IMR-90 (cell line): ENCODE measurements around the gene NT5M. TPM values are rescaled to one million over a fixed set of nuclear protein-coding genes. Genes with fewer than 3 reads are reported as not detected.

Source experiments
- ATAC-seq: fragments of 200-7000 bp; cut with Tn5 transposase; 2 replicates; pipeline ENCODE4 v1.9.1; 2020; ENCODE audit warnings: low read depth, mild to moderate bottlenecking, moderate library complexity
- BruUV-seq: library from RNA; stranded (reverse); fragments of 400-500 nt; replicated peaks from 2 replicates; lab custom pipeline; 2021; lab: Mats Ljungman, UMichigan
- CTCF ChIA-PET: fragments of 300-600 bp; formaldehyde crosslinking; extraction: SDS; loops from one replicate; lab custom pipeline; 2021; ENCODE audit warnings: antibody characterized with exemption; lab: Yijun Ruan, JAX
- POLR2A ChIA-PET: fragments of 300-600 bp; sonication (Branson Sonifier 250); formaldehyde crosslinking; loops from one replicate; lab custom pipeline; 2022; ENCODE audit warnings: antibody characterized with exemption; ENCODE audit not compliant: unreplicated experiment; lab: Charles Lee
- DNase-seq: peaks from one replicate; pipeline ENCODE4 v3.0.0; 2013
- H2AFZ ChIP-seq: replicated peaks from 2 replicates; pipeline ENCODE3; 2013; ENCODE audit warnings: low read length, mild to moderate bottlenecking; ENCODE audit not compliant: poor library complexity
- H2AK5ac ChIP-seq: 2 replicates; pipeline ENCODE4 v1.6.1; 2013; ENCODE audit warnings: low read depth, low read length, inconsistent platforms
- H2AK9ac ChIP-seq: replicated peaks from 2 replicates; pipeline ENCODE3; 2013; ENCODE audit warnings: mild to moderate bottlenecking, low read depth, low read length, moderate library complexity; ENCODE audit not compliant: poor library complexity
- H2BK120ac ChIP-seq: 2 replicates; pipeline ENCODE4 v1.6.1; 2013; ENCODE audit warnings: low read depth, low read length, inconsistent platforms
- H2BK15ac ChIP-seq: 3 replicates; pipeline ENCODE4 v1.6.1; 2013; ENCODE audit warnings: low read depth, low read length, inconsistent platforms
- H2BK20ac ChIP-seq: 2 replicates; pipeline ENCODE4 v1.6.1; 2013; ENCODE audit warnings: low read depth, mild to moderate bottlenecking, inconsistent platforms, low read length, moderate library complexity
- H2BK5ac ChIP-seq: 2 replicates; pipeline ENCODE4 v1.6.1; 2013; ENCODE audit warnings: mild to moderate bottlenecking, low read depth, low read length, inconsistent platforms; ENCODE audit not compliant: poor library complexity, severe bottlenecking
- H3K14ac ChIP-seq: replicated peaks from 2 replicates; pipeline ENCODE4 v1.6.1; 2013; ENCODE audit warnings: low read depth, low read length, inconsistent platforms
- H3K18ac ChIP-seq: 2 replicates; pipeline ENCODE4 v1.6.1; 2013; ENCODE audit warnings: low read depth, low read length, control low read depth
- H3K23ac ChIP-seq: 2 replicates; pipeline ENCODE4 v1.6.1; 2013; ENCODE audit warnings: low read depth, low read length, inconsistent platforms
- H3K27ac ChIP-seq: 2 replicates; pipeline ENCODE4 v1.5.1; 2013; ENCODE audit warnings: mild to moderate bottlenecking, control low read depth, low read length; ENCODE audit not compliant: insufficient read depth
- H3K27me3 ChIP-seq: 2 replicates; pipeline ENCODE4 v1.6.1; 2013; ENCODE audit warnings: low read length; ENCODE audit not compliant: control insufficient read depth, insufficient read depth
- H3K36me3 ChIP-seq: 2 replicates; pipeline ENCODE4 v1.6.1; 2013; ENCODE audit warnings: low read length, mixed read lengths; ENCODE audit not compliant: control insufficient read depth, insufficient read depth
- H3K4ac ChIP-seq: 2 replicates; pipeline ENCODE4 v1.6.1; 2013; ENCODE audit warnings: low read depth, low read length, inconsistent platforms
- H3K4me1 ChIP-seq: 2 replicates; pipeline ENCODE4 v1.6.1; 2013; ENCODE audit warnings: low read length, mixed read lengths; ENCODE audit not compliant: control insufficient read depth, insufficient read depth
- H3K4me2 ChIP-seq: 2 replicates; pipeline ENCODE4 v1.6.1; 2013; ENCODE audit warnings: low read depth, mild to moderate bottlenecking, control low read depth, low read length, moderate library complexity
- H3K4me3 ChIP-seq: 2 replicates; pipeline ENCODE4 v1.5.1; 2013; ENCODE audit warnings: low read depth, mild to moderate bottlenecking, control low read depth, low read length, moderate library complexity; ENCODE audit not compliant: insufficient read depth
- H3K56ac ChIP-seq: 2 replicates; pipeline ENCODE4 v1.6.1; 2013; ENCODE audit warnings: low read length, inconsistent platforms; ENCODE audit not compliant: insufficient read depth; ENCODE audit errors: extremely low read depth
- H3K79me1 ChIP-seq, 2 experiments: 2 replicates each; pipeline ENCODE4 v1.6.1; 2013; ENCODE audit warnings: low read length in 2 of 2, inconsistent platforms in 1 of 2, low read depth in 1 of 2
- H3K9ac ChIP-seq: 2 replicates; pipeline ENCODE4 v1.6.1; 2013; ENCODE audit warnings: low read depth, low read length, control low read depth
- H3K9me1 ChIP-seq: 2 replicates; pipeline ENCODE4 v1.6.1; 2013; ENCODE audit warnings: low read length, inconsistent platforms; ENCODE audit not compliant: insufficient read depth
- H3K9me3 ChIP-seq: 2 replicates; pipeline ENCODE4 v1.6.1; 2013; ENCODE audit warnings: low read length; ENCODE audit not compliant: control insufficient read depth, insufficient read depth
- H4K20me1 ChIP-seq: 2 replicates; pipeline ENCODE4 v1.6.1; 2013; ENCODE audit warnings: low read length, inconsistent platforms; ENCODE audit not compliant: insufficient read depth
- H4K5ac ChIP-seq: 2 replicates; pipeline ENCODE4 v1.6.1; 2013; ENCODE audit warnings: mild to moderate bottlenecking, low read depth, low read length, control low read depth
- H4K8ac ChIP-seq, 2 experiments: 2 replicates each; pipeline ENCODE4 v1.6.1; 2013; ENCODE audit warnings: low read depth in 2 of 2, low read length in 2 of 2, control low read depth in 1 of 2, inconsistent platforms in 1 of 2
- H4K91ac ChIP-seq: 2 replicates; pipeline ENCODE4 v1.6.1; 2013; ENCODE audit warnings: low read depth, low read length, inconsistent platforms; ENCODE audit not compliant: insufficient read depth
- BHLHE40 ChIP-seq: fragments of 150-350 bp; IDR thresholded peaks from 2 replicates; pipeline ENCODE4 v1.6.1; 2016; ENCODE audit warnings: mild to moderate bottlenecking, low read depth, low read length
- CEBPB ChIP-seq: IDR thresholded peaks from 2 replicates; pipeline ENCODE4 v1.6.1; 2012; ENCODE audit warnings: low read depth, low read length, improper control_type of control experiment
- FOS ChIP-seq: fragments of 150-350 bp; IDR thresholded peaks from 2 replicates; pipeline ENCODE4 v1.6.1; 2016; ENCODE audit warnings: low read depth, low read length
- MAFK ChIP-seq: IDR thresholded peaks from 2 replicates; pipeline ENCODE4 v1.6.1; 2012; ENCODE audit warnings: low read depth, low read length, improper control_type of control experiment
- MAZ ChIP-seq: IDR thresholded peaks from 2 replicates; pipeline ENCODE4 v1.6.1; 2012; ENCODE audit warnings: low read depth, mild to moderate bottlenecking, low read length, improper control_type of control experiment, moderate library complexity, borderline replicate concordance
- MXI1 ChIP-seq: IDR thresholded peaks from 2 replicates; pipeline ENCODE4 v1.6.1; 2012; ENCODE audit warnings: low read depth, mild to moderate bottlenecking, low read length, moderate library complexity, borderline replicate concordance
- NFE2L2 ChIP-seq: fragments of 150-350 bp; IDR thresholded peaks from 2 replicates; pipeline ENCODE4 v1.6.1; 2016; ENCODE audit warnings: low read depth, mild to moderate bottlenecking, low read length
- POLR2A ChIP-seq: IDR thresholded peaks from 2 replicates; pipeline ENCODE4 v1.6.1; 2012; ENCODE audit warnings: mild to moderate bottlenecking, low read depth, low read length
- RCOR1 ChIP-seq: IDR thresholded peaks from 2 replicates; pipeline ENCODE4 v1.6.1; 2012; ENCODE audit warnings: mild to moderate bottlenecking, low read length, improper control_type of control experiment; ENCODE audit not compliant: insufficient replicate concordance
- RFX5 ChIP-seq: IDR thresholded peaks from 2 replicates; pipeline ENCODE4 v1.8.0; 2012; ENCODE audit warnings: low read depth, mild to moderate bottlenecking, low read length, moderate library complexity
- SMC3 ChIP-seq: fragments of 150-350 bp; IDR thresholded peaks from 2 replicates; pipeline ENCODE4 v1.6.1; 2016; ENCODE audit warnings: low read depth, mild to moderate bottlenecking, antibody characterized with exemption, low read length, moderate library complexity
- WGBS, 2 experiments: methylation state at CpG; one replicate each; pipeline versions ENCODE4 v1.1.5 to v1.1.7; 2013; ENCODE audit warnings: missing lambda C conversion rate in 2 of 2; ENCODE audit not compliant: insufficient read length in 1 of 2; ENCODE audit errors: extremely low coverage in 2 of 2; 5-methylcytosine and 5-hydroxymethylcytosine counted together
- dilution Hi-C: fragments of 300-500 bp; cut with HindIII; formaldehyde crosslinking; loops from one replicate; pipeline ENCODE4 v1.14.3; 2018; ENCODE audit warnings: low sequenced_read_pairs; ENCODE audit not compliant: unreplicated experiment
- in situ Hi-C: fragments of 300-500 bp; cut with MboI; formaldehyde crosslinking; loops from 3 replicates; pipeline ENCODE4 v1.14.3; 2019; ENCODE audit warnings: low sequenced_read_pairs, inconsistent platforms, mixed read lengths
- intact Hi-C: fragments of 100-400 bp; cut with micrococcal nuclease; formaldehyde crosslinking; loops from 2 replicates; pipeline ENCODE4 v1.10.0; 2022
- polyA plus RNA-seq, 3 experiments: library from polyadenylated mRNA; depleted of rRNA; stranded (reverse); fragments of >200 nt; gene quantifications; 2 replicates each; pipeline ENCODE4 v1.2.3, GENCODE V29; 2012; ENCODE audit warnings: low replicate concordance in 1 of 3
- total RNA-seq: library from RNA; depleted of rRNA; stranded (reverse); fragments of >200 nt; gene quantifications from 2 replicates; pipeline ENCODE4 v1.2.3, GENCODE V29; 2012
- TF ChIP-seq, protein P1 (sequence below): fragments of 150-350 bp; IDR thresholded peaks from 2 replicates; pipeline ENCODE4 v1.6.1; 2017; ENCODE audit warnings: mild to moderate bottlenecking, antibody characterized with exemption, low read length, low read depth
- TF ChIP-seq, protein P2 (sequence below): conservative IDR thresholded peaks from 2 replicates; pipeline ENCODE4 v1.5.1; 2012; ENCODE audit warnings: mild to moderate bottlenecking, low read depth, low read length, improper control_type of control experiment
- TF ChIP-seq, protein P3 (sequence below): fragments of 150-350 bp; IDR thresholded peaks from 2 replicates; pipeline ENCODE4 v1.6.1; 2016; ENCODE audit warnings: low read depth, mild to moderate bottlenecking, low read length, moderate library complexity, borderline replicate concordance

The NT5M gene
- total and polyA plus RNA-seq, 2 of the 4 experiments (the other 2 are of a cell fraction): 0.18 to 0.32 TPM

DNA sequence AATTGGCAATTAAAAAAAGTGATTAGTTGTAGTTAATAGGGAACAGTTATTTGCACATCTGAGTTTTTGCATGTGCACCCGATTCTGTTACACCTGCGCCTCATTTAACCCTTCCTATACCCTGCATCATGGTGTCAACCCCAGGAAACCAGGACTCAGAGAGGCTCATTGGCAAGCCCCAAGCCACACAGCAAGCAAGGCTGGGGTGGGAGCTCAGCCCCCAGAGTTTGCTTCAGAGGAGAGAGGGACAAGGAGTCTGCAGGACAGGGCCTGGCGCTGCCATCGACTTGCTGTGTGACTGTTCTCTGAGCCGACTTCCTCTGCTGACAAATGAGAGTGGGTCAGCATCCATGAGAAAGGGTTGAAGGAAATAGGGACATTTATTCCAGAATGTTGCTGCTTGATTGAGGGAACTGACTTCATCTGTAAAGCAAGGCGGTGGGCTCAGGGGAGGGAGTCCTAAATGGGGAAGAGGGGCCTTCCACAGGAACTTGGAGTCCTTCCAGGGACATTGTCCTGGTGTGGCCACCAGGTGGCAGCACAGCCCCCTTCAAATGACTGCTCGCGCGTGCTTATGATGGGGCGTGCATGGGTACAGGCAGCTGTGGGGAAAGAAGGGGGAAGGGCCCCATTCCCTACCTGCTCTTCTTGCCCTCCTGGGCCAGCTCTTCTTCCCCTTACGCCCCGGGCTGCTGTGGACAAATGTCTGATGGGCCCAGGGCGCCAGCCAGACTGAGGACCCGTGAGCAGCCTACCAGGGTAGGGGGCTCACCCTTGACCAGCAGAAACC is 51.6 kb downstream of the NT5M start:
- peak overlapping the region; percentile 81 for H2AFZ ChIP-seq
- no peak overlapping the region for H2AK9ac ChIP-seq
- no peak overlapping the region for H3K9ac ChIP-seq
- no peak overlapping the region for H3K14ac ChIP-seq
- no peak overlapping the region for H3K27ac ChIP-seq
- H3K18ac ChIP-seq: no peak overlapping the region
- H3K4me1 ChIP-seq: peaks cover 3% of the 10 kb centered on the region
- H4K5ac ChIP-seq: no peak overlapping the region
- DNase-seq: peak; percentile 60
- ChIA-PET CTCF (interaction anchor here (2.2 kb wide), 1 partner anchor 287 kb away, joined by 16 read pairs; no protein-coding TSS in a partner anchor), POLR2A (interaction anchor here (0.6 kb wide), 1 partner anchor 142 kb away, joined by 3 read pairs; no protein-coding TSS in a partner anchor)
- peak; percentile 42 for ATAC-seq
- no peak overlapping the region for H3K4me3 ChIP-seq
- no peaks in the 10 kb centered on the region for H3K27me3 ChIP-seq
- no peak overlapping the region for H3K4me2 ChIP-seq
- WGBS, 2 experiments: 75% methylated on average over 4 of the region's 14 CpGs; no CpG with 5 or more reads in 1 of the 2 experiments
- no peaks in the 10 kb centered on the region for H3K79me1 ChIP-seq
- H3K4ac ChIP-seq: no peak overlapping the region
- no peak overlapping the region for H2BK5ac ChIP-seq
- H3K9me3 ChIP-seq: 0 out of 2 replicates have a peak, but pooled peaks cover 4% of the 10 kb centered on the region
- H2BK120ac ChIP-seq: no peak overlapping the region
- H4K20me1 ChIP-seq: no peaks in the 10 kb centered on the region; the same call in 1 of the 2 replicates
- H3K9me1 ChIP-seq: no peaks in the 10 kb centered on the region
- H2BK15ac ChIP-seq: no peak overlapping the region
- intact Hi-C loops: loop anchor here (10.0 kb wide), 2 partner anchors 390 to 680 kb away; partner anchors contain the start of genes ATPAF2 and GID4
- H3K23ac ChIP-seq: no peak overlapping the region
- no peak overlapping the region for H4K91ac ChIP-seq
- no peak overlapping the region for H3K56ac ChIP-seq
- dilution Hi-C loops: no loop called here
- no peak overlapping the region for H2BK20ac ChIP-seq
- H2AK5ac ChIP-seq: no peak overlapping the region
- no peak overlapping the region for H4K8ac ChIP-seq
- no TSS peak for BruUV-seq
- no peaks in the 10 kb centered on the region for H3K36me3 ChIP-seq
- in situ Hi-C loops: loop anchor here (5.0 to 25.0 kb wide), 4 partner anchors 143 to 533 kb away; partner anchors contain the start of gene RASD1
- TF ChIP-seq, protein P1, sequence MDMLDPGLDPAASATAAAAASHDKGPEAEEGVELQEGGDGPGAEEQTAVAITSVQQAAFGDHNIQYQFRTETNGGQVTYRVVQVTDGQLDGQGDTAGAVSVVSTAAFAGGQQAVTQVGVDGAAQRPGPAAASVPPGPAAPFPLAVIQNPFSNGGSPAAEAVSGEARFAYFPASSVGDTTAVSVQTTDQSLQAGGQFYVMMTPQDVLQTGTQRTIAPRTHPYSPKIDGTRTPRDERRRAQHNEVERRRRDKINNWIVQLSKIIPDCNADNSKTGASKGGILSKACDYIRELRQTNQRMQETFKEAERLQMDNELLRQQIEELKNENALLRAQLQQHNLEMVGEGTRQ: no peak
- TF ChIP-seq CEBPB (no peak), BHLHE40 (peak; percentile 73; the same call in 1 of the 2 replicates), FOS (no peak), MXI1 (no peak), POLR2A (no peak), MAFK (no peak), RCOR1 (no peak), NFE2L2 (no peak), SMC3 (peak; percentile 82), RFX5 (no peak), MAZ (no peak)
- TF ChIP-seq, protein P2, sequence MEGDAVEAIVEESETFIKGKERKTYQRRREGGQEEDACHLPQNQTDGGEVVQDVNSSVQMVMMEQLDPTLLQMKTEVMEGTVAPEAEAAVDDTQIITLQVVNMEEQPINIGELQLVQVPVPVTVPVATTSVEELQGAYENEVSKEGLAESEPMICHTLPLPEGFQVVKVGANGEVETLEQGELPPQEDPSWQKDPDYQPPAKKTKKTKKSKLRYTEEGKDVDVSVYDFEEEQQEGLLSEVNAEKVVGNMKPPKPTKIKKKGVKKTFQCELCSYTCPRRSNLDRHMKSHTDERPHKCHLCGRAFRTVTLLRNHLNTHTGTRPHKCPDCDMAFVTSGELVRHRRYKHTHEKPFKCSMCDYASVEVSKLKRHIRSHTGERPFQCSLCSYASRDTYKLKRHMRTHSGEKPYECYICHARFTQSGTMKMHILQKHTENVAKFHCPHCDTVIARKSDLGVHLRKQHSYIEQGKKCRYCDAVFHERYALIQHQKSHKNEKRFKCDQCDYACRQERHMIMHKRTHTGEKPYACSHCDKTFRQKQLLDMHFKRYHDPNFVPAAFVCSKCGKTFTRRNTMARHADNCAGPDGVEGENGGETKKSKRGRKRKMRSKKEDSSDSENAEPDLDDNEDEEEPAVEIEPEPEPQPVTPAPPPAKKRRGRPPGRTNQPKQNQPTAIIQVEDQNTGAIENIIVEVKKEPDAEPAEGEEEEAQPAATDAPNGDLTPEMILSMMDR: peak; percentile 78
- TF ChIP-seq, protein P3, sequence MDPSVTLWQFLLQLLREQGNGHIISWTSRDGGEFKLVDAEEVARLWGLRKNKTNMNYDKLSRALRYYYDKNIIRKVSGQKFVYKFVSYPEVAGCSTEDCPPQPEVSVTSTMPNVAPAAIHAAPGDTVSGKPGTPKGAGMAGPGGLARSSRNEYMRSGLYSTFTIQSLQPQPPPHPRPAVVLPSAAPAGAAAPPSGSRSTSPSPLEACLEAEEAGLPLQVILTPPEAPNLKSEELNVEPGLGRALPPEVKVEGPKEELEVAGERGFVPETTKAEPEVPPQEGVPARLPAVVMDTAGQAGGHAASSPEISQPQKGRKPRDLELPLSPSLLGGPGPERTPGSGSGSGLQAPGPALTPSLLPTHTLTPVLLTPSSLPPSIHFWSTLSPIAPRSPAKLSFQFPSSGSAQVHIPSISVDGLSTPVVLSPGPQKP: no peak
